HG03139 (cell line): ENCODE measurements around the gene MEGF11.

ENCODE experiments used
- ATAC-seq: cut with Tn5 transposase; IDR thresholded peaks from one replicate; pipeline ENCODE4 v1.9.1; 2021; ENCODE audit not compliant: unreplicated experiment

MEGF11 gene

GRCh38 chr15:66240240-66240794 is 13.2 kb downstream of the MEGF11 start:
- no peak for ATAC-seq

GRCh38 chr15:66239514-66239913 is 14.0 kb downstream of the MEGF11 start:
- no peak for ATAC-seq

DNA sequence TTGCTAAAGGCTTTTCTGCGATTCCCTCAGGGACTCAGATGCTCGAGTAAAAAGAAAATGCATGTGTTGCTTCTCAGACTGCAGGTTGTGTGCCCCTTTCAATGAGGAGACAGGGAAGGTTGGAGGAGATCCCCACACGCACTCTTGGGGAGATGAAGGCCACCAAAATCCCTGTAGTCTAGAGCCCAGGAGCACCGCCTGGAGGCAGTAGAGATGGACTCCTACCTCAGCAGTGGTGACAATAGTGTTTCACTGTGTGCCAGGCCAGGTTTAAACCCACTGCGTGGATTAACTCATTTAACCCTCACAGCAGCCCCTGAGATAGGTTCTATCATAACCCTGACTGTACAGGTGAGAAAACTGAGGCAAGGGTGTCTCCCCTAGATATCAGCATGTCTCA is 15.2 kb downstream of the MEGF11 start:
- ATAC-seq, result no peak

DNA sequence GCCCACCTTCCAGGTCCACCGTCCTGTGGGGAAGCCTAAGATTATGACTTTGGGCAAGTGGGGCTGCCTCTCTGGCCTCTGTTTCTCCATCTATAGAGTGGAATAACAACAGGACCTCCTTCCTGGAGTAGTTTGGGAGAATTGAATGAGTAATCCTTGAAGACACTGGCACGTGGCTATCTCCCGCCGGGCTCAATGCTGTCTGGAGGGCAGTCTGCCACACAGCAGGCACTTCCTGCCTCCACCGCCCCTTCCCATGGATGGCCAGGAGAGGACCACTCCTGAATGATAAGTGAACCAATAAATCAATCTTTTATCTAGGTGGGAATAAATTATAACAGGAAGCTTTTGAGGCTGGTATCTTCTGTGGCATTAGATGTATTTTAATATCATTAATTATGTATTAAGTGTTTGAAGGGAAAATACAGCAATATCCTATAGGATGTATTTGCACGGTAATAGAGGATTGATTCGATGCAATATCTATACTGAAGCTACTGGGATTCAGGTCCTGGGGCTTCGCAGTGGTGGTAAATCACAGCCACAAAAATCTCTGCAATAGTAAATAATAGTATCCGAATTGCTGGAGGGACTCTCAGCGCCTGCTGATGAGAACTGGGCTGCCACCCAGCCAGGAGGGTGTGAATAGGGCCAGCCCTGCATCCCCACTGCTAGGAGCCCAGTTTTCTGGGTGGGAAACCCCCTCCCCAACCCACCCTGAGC is 15.9 kb downstream of the MEGF11 start:
- no peak for ATAC-seq

DNA sequence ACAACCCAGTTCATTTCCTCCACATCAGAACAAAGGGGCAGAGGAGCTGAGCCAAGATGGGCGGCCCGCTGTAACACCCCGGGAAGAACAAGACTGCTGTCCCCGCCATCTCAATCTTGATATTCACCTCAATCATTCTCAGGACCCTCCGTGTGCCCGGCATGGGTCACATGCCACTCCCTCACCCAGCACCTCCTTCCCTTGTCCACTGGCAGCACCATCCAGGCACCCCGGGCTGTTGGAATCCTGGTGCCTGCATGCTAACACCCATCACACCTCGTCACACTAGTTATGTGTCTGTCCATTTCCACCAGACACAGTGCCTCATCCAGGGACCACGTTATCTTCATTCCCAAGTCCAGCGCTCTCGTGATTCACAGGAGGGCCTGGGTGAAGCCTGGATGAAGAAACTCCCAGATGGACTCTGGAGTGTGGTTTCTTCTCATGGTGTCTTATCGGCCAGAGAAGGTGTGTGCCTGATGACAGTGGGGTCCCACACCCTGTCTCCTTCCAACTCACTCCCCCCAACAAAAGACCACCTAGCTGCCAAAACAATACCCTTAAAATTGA is 16.7 kb downstream of the MEGF11 start:
- ATAC-seq, result no peak

GRCh38 chr15:66235866-66236265 is 17.7 kb downstream of the MEGF11 start:
- no peak for ATAC-seq

GRCh38 chr15:66234798-66235197 is 18.8 kb downstream of the MEGF11 start:
- ATAC-seq, result no peak

DNA sequence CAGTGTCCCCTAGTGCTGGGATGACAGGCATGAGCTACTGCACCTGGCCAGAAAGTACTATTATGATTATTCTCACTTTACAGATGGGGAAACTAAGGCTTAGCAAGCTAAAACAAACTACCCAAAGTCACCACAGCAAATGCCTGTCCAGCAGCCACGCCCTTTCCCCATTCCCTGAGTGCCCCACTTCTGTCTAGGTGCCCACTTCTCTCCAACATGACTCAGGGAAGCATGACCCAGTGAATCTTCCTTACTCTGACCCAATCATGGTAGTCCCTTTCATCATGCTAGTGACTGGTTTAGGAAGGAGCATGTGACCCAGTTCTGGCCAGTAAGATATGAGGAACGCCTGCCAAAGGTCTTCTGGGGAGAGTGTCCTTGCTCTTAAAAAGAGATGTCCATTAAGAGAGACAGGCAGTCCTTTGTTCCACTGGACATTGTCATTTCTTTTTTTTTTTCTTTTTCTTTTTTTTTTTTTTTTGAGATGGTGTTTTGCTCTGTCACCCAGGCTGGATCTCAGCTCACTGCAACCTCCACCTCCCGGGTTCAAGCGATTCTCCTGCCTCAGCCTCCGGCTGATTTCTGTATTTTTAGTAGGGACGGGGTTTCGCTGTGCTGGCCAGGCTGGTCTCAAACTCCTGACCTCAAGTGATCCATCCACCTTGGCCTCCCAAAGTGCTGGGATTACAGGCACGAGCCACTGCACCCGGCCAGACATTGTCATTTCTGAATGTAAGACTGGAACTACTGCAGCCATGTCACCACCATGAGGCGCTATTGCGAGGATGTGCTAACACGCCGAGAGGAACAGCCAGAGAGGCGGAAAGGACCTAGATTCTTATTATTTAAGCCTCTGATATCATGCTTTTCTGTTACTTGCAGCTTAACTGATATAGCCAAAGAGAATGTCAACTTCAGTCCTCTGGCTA is 19.8 kb downstream of the MEGF11 start:
- ATAC-seq, result no peak

- ATAC-seq, result no peak
Observed at GRCh38 chr15:66232267-66232625, 21.3 kb downstream of the MEGF11 start.

DNA sequence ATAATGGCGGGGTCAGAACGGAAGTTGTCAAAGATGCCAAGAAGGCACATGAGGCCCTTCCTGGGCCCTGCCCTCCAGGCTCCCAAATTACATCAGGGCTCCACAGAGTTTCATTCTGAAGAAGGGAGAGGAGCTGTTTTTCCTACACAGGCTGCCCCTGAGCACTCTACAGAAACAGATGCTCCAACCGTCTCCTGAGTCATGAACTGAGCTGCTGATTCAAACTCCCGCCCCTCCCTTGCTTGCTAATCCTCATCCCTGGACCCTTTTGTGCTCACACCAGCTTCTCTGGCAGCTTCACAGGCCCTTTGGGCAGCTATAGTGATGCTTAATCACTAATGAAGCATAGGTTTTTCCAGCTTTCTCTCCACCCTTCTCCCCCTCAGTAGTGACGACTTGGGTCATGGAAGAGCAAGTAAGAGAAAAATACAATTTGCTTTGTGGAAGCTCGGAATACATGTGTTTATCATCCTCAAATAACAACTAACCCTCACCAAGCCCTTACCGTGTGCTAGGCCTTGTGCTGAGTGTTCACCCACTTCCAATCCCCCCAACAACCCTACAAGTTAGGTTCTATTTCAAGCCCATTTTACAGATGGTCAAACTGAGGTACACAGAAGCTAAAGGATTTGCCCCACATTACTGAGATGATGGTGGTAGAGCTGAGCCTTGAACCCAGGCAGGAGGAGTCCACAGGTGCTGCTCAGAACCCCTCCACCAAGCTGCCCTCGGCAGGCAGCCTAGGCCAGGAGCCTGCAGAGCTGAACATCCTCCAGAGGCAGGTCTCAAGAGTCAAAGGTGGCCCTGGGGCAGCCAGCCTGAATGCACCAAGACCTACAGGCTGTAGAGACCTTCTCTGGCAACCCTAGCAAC is 21.9 kb downstream of the MEGF11 start:
- ATAC-seq, result no peak

DNA sequence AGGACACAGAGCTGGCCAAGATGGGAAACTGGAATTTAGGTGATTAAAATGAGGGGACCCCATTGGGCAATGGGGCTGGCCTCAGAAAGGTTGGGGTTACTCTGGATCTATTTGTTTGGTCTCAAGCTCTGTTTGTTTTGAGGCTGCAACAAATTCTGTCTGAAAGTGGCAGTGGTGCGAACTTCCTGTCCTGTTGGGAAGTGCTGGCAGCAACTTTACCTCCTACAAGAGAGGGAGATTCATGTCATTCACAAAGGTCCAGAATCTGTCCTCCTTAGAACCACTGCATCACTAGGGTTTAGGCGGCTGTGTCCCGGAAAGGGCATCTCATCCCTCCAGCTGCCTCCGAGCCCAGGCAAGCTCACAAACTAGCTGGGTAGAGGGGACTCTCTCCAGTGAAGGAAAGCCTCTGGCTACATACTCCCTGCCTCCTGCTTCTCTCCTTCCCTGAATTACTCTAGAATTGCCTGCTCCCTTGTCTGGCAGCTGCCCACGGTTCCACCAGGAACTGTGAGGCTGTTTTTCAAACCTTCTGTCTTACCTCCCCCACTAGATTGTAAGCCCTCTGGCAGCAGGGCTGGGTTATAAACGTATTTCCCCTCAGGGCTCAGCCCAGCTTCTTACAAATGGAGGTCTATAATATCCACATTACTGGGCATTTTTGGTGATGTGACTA is 23.6 kb downstream of the MEGF11 start:
- ATAC-seq, result no peak

- ATAC-seq, result no peak
Observed at GRCh38 chr15:66228807-66229735, 24.5 kb downstream of the MEGF11 start.

- ATAC-seq, result no peak
Observed at GRCh38 chr15:66226736-66227135, 26.8 kb downstream of the MEGF11 start.

GRCh38 chr15:66225656-66226274 is 27.8 kb downstream of the MEGF11 start:
- ATAC-seq, result no peak

GRCh38 chr15:66224946-66225345 is 28.6 kb downstream of the MEGF11 start:
- no peak for ATAC-seq

DNA sequence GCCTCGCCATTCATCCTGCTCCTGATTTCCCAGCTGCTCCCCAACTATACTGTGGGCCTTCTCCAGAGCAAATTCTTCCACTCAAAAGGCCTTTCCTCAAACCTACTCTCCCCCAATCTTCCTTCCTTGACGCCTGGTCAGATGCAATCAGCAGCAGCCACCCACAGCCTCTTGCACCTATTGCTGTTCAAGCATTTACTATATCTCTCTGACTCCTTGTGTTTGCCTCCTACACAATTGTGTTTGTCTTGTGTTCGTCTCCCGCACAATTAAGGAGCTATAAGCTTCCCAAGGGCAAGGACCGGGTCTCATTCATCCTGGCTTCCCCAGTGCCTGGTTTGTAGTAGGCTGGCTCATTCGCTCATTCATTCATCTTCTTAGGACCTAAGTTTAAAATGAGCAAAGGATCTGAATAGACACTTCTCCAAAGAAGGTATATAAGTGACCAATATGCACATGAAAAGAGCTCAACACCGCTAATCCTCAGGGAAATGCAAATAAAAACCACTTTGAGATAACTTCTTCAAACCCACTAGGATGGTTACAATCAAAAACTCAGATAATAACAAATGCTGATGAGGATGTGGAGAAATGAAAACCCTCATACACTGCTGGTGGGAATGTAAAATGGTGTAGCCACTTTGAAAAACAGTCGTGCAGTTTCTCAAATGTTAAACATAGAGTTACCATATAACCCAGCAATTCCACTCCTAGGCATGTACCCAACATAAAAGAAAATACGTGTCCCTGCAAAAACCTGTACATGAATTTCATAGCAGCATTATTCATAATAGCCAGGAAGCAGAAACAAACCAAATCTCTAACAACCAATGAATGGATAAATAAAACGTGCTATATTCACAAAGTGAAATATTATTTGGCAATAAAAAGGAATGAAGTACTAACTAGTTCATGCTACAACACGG is 31.0 kb downstream of the MEGF11 start:
- no peak for ATAC-seq

- ATAC-seq, result no peak
Observed at GRCh38 chr15:66221126-66221525, 32.4 kb downstream of the MEGF11 start.

DNA sequence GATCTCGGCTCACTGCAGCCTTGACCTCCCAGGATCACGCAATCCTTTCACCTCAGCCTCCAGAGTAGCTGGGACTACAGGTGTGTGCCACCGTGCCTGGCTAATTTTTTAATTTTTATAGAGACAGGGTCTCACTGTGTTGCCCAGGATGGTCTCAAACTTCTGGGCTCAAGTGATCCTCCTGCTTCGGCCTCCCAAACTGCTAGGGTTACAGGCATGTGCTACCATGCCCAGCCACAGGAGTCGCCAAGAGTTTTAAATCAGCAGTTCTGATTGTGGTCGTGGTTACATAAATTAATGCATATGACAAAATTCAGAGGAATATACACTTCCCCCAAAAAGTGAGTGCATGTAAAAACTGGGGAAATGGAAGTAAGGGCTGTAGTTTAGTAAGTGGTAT is 32.9 kb downstream of the MEGF11 start:
- no peak for ATAC-seq
